Kidney (tissue), 14 donors: ENCODE measurements around the gene PCNA. TPM values are rescaled to one million over a fixed set of nuclear protein-coding genes. Genes with fewer than 3 reads are reported as not detected.

Experiments used
- DNase-seq, 5 donors: peaks; one replicate each; pipeline ENCODE4 v3.0.0-alpha.2; 2013 to 2020
- FAIRE-seq: peaks from 2 replicates; lab custom pipeline; 2012; peaks lifted over from hg19 to GRCh38; lab: Jason Lieb, UNC
- H3K27ac ChIP-seq, 2 donors: one replicate each; pipeline ENCODE4 v1.7.0; 2013; ENCODE audit warnings: low read depth in 2 of 2, low read length in 2 of 2, inconsistent platforms in 1 of 2
- H3K27me3 ChIP-seq: one replicate; pipeline ENCODE4 v1.7.1; 2013; ENCODE audit warnings: low read length, inconsistent platforms; ENCODE audit not compliant: control insufficient read depth, insufficient read depth
- H3K36me3 ChIP-seq, 3 donors: one replicate each; pipeline versions ENCODE4 v1.7.0 to v1.7.1; 2013; ENCODE audit warnings: low read length in 3 of 3, control low read depth in 1 of 3, inconsistent platforms in 1 of 3; ENCODE audit not compliant: insufficient read depth in 3 of 3, control insufficient read depth in 2 of 3
- H3K4me1 ChIP-seq, 3 donors: one replicate each; pipeline versions ENCODE4 v1.7.0 to v1.7.1; 2013; ENCODE audit warnings: low read length in 3 of 3, inconsistent platforms in 1 of 3, low read depth in 1 of 3; ENCODE audit not compliant: control insufficient read depth in 2 of 3, insufficient read depth in 2 of 3
- H3K4me3 ChIP-seq, 3 donors: one replicate each; pipeline versions ENCODE4 v1.7.0 to v1.8.1; 2013; ENCODE audit warnings: low read length in 3 of 3, control low read depth in 1 of 3, inconsistent platforms in 1 of 3
- H3K9ac ChIP-seq, 3 donors: one replicate each; pipeline versions ENCODE4 v1.7.0 to v1.7.1; 2013; ENCODE audit warnings: low read length in 3 of 3, control low read depth in 1 of 3, inconsistent platforms in 1 of 3
- H3K9me3 ChIP-seq, 3 donors: one replicate each; pipeline versions ENCODE4 v1.7.0 to v1.7.1; 2013; ENCODE audit warnings: low read length in 3 of 3, control low read depth in 1 of 3, inconsistent platforms in 1 of 3; ENCODE audit not compliant: control insufficient read depth in 2 of 3, insufficient read depth in 1 of 3
- CTCF ChIP-seq: IDR thresholded peaks from 3 replicates; pipeline ENCODE4 v1.5.1; 2012; ENCODE audit warnings: mild to moderate bottlenecking, moderate library complexity, borderline replicate concordance; ENCODE audit not compliant: insufficient read depth; ENCODE audit errors: extremely low read depth
- intact Hi-C: fragments of 100-400 bp; cut with DNase I; formaldehyde crosslinking; loops from one replicate; pipeline ENCODE4 v1.11.1; 2022
- polyA plus RNA-seq: library from polyadenylated mRNA; stranded (reverse); fragments of 350-450 nt; fragmentation: Illumina TruSeq; extraction: RNeasy Lipid Tissue Mini Kit (QIAGEN cat#74804); gene quantifications from one replicate; pipeline ENCODE4 v1.2.3, GENCODE V29; 2014; ENCODE audit warnings: low read depth, low replicate concordance; ENCODE audit not compliant: insufficient read depth
- total RNA-seq: library from RNA; stranded (reverse); fragmentation: NEBNext Ultra II Directional; extraction: Animal tissue kit (Norgen Biotek cat#: 25700); gene quantifications from one replicate; pipeline ENCODE4 v1.2.1, GENCODE V29; 2021
- donor health status: control.
- donor health status: control.
- donor health status: control.
- donor health status: control.
- donor health status: control.
- donor health status: DM: yes; HTN: yes; CAD: no.
- donor health status: Normal renal cell carcinoma (clear cell type).

Gene PCNA
- total and polyA plus RNA-seq, 2 donors from 2014 or later, result 46.4 to 48.2 TPM

DNA sequence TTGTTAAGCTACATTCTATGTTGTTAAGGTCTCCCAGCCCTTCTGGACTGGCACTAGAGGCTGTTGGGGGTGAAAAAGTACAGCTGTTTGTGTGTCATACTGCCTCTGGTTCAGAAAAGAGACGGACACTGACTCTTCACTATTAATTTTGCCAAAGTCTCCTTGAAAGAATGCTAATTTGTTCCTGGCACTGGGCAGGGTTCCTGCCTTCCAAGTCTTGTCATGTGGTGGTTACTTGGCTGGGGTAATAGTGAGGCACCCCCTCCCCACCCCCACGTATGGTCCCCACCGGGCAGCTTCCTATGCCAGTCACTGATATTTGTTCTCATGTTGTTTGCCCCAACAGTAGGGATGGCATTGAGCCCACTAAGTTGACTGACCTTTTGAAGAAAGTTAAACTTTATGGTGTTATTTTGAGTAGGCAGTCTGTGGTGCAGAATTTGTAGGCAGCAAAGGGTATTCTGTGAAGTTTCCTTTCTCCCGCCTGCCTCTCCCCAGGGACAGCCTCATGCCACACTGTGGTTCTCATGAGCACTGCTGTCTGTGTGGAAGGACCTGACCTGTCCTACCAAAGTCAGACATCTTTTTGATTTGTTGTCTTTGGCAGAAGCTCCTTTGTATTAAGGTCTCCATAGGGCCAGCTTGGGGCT lies 15.7 kb upstream of the PCNA start:
- no peaks in the 10 kb centered on the region for H3K27me3 ChIP-seq
- intact Hi-C loops, result loop anchor here (10.0 kb wide), 1 partner anchor 49 kb away; no protein-coding TSS in a partner anchor
- H3K4me1 ChIP-seq, result peaks cover 0 to 5% (median 3%) of the 10 kb centered on the region in 3 donors
- no peak for TF ChIP-seq CTCF
- no peak overlapping the region for H3K4me3 ChIP-seq
- H3K27ac ChIP-seq, result peak overlapping the region in 1 of 2 donors; percentile 17
- no peaks in the 10 kb centered on the region for H3K9me3 ChIP-seq
- H3K36me3 ChIP-seq, result no peaks in the 10 kb centered on the region
- no peak overlapping the region for H3K9ac ChIP-seq
- FAIRE-seq (no peak), DNase-seq (no peak)

DNA sequence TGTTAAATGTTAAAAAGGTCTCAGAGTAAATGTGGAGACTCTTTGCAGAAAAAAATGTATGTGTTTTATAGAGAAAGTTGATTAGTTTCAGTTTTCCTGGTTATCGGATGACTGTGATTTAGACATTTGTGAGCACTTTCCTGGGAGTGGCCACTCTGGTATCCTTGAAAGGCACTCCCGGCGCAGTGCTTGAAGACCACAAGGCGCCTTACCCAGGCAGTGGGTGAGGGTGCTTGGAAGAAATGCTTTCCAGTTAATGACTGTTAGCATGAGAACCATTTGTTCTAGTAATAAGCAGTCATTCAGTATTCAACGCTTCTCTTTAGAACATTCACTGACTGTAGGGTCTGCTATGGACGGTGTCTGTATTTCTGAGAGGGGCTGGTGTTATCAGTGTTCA lies 14.2 kb upstream of the PCNA start:
- Histone ChIP-seq H3K27ac (no peak overlapping the region), H3K36me3 (no peaks in the 10 kb centered on the region), H3K9ac (no peak overlapping the region), H3K9me3 (no peaks in the 10 kb centered on the region), H3K4me3 (no peak overlapping the region), H3K4me1 (peaks cover 0 to 5% (median 3%) of the 10 kb centered on the region in 3 donors), H3K27me3 (no peaks in the 10 kb centered on the region)
- intact Hi-C loops, result loop anchor here (10.0 kb wide), 1 partner anchor 51 kb away; no protein-coding TSS in a partner anchor
- DNase-seq, result no peak
- no peak for TF ChIP-seq CTCF
- no peak for FAIRE-seq

GRCh38 chr20:5131502-5131901 lies 11.7 kb upstream of the PCNA start:
- DNase-seq, result peak in 2 of 5 donors; percentile 16 to 69
- Histone ChIP-seq H3K4me1 (peaks cover 0 to 17% (median 11%) of the 10 kb centered on the region in 3 donors), H3K9me3 (no peaks in the 10 kb centered on the region), H3K27me3 (no peaks in the 10 kb centered on the region), H3K9ac (no peak overlapping the region), H3K4me3 (no peak overlapping the region), H3K36me3 (no peaks in the 10 kb centered on the region), H3K27ac (no peak overlapping the region)
- intact Hi-C loops, result loop anchor here (10.0 kb wide), 1 partner anchor 53 kb away; no protein-coding TSS in a partner anchor
- FAIRE-seq, result no peak
- no peak for TF ChIP-seq CTCF
